T-helper 22 cell (primary cell): ENCODE measurements around the gene CST11.

Source experiments
- DNase-seq: peaks from one replicate; pipeline ENCODE4 v3.0.0-alpha.2; 2020; ENCODE audit warnings: low read depth

CST11 gene

DNA sequence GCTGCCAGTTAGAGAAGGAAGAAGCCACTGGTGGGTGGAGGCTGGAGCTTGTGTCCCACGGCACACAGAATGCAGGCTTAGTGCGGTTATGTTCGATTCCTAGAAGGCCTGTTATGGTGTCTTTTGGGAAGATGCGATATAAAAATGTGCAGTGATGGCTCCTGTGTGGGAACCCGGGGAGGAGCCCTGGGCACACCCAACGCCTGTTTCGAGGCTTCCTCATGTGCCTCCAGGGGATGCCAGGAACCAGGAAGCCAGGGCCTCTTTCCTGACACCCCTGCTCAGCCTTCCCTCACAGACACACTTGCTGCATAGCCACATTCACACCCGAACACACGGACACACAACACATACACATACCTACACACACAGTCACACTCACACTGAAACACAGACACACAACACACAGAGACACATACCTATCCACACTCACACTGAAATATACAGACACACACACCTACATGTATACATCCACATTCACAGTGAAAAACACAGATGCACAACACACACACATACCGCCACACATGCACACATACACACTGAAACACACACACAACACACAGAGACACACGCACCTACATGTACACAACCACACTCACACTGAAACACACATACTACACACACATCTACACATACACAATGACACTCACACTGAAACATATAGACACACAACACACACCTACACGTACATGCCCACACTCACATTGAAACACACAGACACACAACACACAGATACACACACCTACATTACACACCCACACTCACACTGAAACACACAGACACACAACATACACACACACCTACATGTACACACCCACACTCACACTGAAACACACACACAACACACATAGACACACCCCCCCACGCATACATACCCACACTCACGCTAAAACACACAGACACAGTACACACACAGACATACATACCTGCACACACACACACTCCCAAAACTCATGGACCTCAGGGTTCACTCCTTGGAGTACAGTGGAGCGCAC, 1.2 kb upstream of the CST11 start:
- DNase-seq: no peak

DNA sequence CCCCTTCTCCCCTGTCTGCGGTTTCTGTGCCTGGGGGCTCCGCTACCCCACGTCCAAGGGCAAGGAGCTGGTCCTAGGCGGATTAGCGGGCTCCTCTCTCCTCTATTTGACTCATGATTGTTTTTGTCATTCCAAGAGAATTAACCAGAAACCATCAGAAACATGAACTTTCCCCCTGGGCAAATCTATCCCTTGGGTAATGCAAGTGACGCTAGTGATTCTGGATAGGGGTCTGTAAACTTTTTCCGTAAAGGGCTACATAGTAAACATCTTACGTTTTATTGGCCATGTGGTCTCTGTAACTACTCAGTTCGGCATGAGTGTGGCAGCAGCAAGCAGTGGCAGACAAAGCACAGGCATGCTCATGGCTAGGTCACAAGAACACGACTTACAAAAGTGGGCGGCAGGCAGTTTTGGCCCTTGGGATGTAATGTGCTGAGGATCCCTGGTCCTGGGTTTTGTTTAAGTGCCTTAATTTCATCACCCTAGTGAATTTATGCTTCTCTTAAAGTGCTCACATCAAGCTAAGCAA, 654 bp downstream of the CST11 start:
- DNase-seq: no peak

DNA sequence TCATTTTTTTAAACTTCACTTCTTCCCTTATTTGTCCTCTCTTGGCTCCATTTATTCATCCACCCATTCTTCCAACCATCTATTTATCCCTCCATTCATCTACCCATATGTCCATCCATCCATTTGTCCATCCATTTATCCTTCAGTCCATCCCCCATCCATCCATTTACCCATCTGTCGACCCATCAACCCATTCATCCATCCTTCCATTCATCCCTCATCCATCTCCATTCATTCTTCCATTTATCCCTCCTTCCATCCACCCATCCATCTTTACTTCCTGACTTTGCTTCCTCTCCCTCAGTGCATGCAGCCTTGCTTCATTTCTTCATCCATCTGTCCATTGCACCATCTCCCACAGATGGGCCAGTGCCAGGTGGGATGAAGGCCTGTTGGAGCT, 1.8 kb downstream of the CST11 start:
- DNase-seq: no peak

DNA sequence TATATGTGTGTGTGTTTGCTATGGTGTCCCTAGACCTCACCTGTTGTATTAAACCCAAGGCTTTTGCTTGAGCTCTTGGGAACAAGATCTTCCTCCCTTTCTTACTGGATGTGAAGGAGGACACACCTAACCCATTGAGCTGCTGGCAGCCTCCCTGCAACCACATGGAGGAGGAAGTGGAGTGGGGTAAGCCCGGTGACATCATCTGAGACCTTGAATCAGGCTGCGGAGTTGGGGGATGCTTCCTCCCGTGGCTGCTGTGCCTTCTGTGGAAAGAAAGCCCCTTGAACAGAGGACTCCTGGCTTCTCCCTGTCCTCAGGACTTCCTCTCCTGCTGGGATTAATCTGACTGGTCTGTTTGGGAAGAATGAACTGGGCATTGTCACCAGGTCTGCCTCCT, 3.3 kb downstream of the CST11 start:
- DNase-seq: no peak

DNA sequence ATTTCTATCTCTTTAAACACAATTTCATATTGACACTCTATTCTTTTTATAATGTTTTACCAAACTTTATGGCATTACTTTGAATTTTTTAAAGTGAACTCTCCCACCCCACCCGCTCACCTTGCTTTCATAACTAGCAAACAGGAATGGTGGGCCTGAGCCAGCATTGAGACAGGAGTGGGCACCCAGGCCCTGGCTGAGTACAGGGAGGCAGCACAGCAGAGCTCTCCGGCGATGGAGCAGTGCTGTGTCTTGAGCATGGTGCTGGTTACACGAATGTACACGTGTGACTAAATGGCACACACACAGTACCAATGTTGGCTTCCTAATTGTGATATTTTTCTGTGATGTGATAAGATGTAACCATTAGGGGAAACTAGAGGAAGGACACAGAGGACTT, 4.5 kb downstream of the CST11 start:
- DNase-seq: no peak

DNA sequence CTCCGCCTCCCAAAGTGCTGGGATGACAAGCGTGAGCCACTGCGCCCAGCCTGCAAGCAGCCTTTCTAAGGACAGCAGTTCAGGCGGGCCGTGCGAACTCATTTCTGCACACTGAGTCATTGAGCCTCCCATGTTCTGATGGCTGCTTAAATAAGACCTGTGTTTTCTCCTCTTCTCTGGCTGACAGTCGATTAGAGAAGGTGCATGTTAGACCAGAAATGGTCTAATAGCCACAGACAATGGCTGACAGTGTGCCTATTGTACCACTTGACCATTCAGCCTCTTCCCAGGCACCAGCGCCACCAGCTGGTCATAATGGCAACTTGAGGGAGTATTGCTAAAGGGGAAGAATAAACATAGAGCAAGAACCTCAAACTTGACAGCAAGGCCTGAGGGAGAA, 6.2 kb downstream of the CST11 start:
- no peak for DNase-seq

DNA sequence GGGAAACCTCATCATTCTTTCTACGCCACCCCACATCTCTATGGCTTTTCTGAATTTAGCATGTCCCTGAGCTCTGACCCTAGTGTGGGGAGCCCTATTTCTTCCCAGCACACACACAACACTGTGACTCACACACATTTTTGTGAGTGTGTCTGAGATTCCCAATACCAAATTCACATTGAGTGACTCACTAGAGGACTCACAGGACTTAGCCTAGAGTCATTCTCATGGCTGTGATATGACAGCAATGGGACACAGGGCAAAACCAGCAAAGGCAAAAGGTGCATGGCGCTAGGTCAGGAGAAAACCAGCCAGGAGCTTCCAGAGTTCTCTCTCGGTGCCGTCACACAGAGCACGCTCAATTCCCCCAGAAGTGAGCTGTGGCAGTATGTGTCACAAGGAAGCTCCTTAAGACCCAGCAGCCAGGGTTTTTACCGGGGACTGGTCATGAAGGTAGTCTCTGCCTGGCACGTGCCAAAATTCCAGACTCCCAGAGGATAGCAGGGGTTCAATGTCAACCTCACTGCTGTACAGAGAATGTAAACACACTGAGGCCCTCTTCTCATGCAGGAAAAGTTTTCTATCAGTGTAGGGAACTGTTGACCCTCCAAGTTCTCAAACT, 7.0 kb downstream of the CST11 start:
- DNase-seq: no peak

DNA sequence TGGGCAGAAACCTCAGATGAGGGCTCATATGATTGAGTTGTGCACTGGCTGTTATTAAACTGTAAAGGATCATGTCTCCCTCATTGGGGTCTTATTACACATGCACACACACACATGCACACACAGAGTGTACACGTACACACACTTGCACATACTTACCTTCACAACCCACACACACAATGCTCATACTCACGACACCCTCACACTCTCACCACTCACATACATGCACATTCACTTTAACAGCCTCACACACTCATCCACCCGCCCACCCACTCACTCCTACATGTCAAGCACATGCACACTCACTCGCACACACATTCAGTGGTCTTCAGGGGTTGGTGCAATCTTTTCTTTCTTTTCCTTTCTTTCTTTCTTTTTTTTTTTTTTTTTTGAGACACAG, 7.8 kb downstream of the CST11 start:
- no peak for DNase-seq

DNA sequence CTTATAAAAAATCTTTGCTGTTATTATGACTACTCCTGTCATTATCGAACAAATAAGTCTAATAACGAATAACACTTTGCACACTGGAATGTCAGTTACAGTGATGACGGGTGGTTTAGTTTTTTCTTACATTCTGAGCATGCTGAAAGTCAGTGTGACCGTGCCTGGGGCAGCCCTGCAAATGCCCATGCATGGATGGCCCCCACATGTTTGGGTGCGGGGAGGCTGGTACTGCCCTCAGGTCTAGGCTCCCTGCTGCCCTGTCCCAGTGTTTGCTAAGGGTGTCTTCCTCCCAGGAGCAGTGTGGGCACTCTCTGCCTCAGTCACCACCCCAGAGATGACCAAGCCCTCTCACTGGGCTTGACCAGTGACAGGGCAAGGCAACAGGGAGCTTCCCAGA, 10.2 kb downstream of the CST11 start:
- DNase-seq: no peak

DNA sequence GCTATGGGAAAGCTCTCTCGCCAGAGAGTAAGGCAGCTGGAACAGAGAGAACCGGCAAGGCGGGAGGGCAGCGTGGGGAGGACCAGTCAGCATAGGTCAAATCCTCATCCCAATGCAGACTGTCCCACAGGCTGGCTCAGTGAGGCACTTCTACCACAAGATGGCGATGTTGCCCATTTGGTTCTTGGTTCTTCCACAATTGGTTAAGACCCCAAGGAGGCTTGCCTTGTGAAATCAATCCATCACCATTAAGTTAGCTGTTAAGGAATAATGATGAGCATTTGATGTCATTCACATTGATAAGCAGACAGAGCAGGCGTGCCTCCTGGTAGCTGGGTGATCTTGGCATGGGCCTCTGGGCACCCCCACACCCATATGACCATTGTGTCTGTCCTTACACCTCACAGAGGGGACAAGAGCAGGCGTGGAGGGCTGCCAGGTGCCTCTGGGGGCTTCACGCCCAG, 10.8 kb downstream of the CST11 start:
- no peak for DNase-seq

DNA sequence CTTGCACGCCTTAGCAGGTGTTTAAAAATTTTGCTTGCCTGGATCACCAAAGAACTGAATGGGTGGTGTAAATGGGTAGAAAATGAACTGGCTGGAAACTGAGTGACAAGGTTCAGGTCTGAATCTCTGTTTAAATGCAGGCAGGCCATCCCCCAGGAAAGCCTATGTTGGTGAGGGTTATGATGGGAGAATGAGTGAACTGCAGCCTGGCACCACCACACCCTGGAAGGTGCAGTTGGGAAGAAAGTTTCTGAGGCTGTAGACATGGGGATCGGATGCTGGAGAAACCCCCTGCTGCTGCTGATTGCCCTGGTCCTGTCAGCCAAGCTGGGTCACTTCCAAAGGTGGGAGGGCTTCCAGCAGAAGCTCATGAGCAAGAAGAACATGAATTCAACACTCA, 12.7 kb downstream of the CST11 start:
- no peak for DNase-seq

DNA sequence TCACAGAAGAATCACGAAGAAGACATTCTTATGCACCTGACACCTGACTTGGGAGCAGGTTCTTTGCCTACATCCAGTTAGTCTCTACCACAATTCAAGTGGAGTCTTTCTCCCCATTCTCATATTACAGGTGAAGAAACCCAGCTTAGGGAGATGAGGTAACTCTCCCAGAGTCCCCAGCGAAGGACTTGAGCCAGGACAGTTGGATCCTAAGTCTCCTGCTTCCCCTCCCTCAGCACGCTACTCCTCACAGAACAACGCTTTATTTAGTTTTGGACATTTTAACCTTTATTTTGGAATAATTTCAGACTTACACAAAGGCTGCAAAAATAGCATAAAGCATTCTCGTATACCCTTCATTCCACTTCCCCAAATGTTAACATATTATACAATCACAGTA, 14.0 kb downstream of the CST11 start:
- no peak for DNase-seq

DNA sequence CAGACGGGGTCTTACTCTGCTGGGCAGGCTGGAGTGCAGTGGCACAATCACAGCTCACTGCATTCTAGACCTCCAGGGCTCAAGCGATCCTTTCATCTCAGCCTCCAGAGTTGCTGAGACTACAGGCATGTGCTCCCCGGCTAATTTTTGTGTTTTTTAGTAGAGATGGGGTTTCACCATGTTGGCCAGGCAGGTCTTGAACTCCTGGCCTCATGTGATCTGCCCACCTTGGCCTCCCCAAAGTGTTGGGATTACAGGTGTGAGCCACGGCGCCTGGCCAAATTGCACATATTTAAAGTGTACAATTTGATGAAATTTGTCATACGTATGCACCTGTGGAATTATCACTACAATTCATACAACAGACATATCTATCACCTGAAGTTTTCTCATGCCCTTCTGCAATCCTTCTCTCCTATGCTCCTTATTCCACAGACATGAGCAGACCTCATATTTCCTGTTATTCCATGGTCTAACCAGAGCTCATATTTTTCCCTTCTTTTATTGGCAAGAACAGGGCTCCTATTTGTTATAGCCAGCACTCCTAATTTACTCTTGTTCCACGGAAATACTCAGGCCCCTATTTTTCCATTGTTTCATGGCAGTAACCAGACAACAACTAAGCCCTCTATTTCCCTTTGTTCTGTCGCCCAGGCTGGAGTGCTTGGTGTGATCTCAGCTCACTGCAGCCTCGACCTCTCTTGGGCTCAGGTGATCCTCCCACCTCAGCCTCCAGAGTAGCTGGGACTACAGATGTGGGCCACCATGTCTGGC, 15.4 kb downstream of the CST11 start:
- no peak for DNase-seq

DNA sequence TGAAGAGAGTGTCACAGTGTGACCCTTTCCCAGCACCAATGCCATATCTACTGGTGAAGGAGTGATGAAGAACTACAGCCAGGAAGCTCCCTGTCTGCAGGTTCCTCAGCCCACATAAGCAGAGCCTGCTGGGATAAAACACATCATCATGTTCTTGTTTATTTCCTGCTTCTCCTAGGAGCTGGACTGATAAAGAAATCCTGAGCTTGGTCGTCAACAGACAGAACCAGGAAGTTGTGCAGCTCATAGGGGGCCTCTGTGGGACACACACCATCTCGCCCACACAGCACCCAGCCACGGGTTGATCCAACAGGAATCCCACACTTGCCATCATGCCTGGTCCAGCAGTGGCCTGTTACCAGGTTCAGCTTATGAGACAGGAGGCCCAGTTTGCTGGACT, 16.0 kb downstream of the CST11 start:
- no peak for DNase-seq

DNA sequence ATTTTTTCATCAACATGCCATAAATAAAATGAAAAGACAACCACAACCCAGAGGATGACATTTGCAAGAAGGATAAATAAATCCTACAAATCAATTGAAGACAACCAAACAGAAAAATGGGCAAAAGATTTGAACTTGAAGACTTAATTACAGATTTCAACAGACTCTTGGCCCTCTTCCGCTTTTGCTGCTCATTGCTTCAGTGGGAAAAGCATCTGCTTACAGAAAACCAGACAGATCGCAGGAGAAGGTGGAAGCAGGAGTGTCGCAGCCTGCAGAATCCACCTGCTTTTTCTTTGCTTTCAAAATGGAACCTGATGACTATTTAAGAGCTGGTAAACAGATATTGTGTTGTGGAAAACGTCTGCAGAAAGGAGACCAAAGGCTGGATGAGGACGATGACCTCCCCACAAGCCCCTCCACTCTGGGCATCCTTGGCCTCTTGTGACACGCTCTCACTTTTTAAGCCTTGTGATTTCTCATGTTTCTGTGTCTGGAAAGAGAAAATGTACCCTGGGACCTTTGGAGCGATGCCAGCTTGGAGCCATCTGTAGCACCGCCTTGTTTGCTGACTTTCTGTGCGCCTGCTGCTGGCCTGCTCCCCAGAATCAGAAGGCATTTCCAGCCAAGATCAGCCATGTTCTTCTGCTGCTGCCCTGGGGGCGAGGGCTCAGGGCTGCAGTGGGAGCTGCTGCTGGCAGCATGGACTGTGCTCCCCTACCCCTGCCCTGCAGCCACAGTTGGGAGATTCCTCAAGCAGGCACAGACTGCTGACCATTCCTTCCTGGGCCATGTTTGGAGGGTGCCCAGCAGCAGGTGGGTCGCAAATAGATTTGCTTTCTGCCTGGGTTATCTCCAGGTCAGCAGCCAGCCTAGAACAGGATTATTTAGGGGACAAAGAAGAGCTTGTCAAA, 16.8 kb downstream of the CST11 start:
- no peak for DNase-seq

DNA sequence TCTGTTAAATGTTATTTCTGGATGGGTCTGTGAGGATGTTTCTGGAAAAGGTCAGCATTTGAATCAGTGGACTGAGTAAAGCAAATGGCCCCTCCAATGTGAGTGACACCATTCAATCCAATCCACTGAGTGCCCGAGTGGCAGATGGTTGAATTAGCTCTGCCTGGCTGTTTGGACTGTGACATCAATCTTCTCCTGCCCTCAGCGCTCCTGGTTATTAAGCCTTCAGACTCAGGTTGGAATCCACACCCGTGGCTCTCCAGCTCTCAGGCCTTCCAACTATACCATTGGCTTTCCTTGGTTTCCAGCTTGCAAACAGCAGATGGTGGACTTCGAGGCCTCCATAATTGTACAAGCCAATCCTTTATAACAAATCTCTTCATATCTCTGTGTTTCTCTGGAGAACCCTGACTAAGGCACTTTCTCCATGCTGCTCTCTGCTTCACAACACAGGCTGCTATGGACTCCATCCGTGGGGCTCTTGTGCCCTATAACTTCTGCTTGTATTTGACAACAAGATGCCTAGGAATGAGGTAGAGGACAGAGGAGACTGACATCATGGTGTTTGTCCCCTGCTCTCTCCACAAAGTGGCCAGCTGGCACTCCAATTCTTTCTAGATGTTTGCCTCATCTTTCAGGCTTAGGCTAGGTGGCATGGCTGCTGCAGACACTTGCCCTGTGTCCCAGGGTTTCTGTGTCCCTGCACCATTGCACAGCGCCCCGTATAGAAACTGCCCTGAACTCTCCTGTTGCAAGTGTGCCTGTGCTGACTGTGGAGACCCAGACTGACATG, 18.0 kb downstream of the CST11 start:
- DNase-seq: no peak

DNA sequence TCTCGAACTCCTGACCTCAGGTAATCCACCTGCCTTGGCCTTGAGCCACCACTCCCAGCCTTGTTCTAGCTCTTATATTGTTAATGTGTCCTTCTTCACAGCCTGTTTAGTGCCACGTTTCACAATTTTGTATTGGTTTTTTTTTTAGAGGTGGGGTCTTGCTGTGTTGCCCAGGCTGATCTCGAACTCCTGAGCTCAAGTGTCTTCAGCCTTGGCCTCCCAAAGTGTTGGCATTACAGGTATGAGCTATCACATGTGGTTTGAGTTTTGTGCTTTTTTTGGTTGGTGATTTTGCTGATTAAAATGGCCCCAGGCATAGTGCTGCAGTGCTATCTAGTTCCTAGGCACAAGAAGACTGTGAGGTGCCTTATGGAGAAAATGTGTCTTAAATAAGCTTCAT, 19.0 kb downstream of the CST11 start:
- no peak for DNase-seq

DNA sequence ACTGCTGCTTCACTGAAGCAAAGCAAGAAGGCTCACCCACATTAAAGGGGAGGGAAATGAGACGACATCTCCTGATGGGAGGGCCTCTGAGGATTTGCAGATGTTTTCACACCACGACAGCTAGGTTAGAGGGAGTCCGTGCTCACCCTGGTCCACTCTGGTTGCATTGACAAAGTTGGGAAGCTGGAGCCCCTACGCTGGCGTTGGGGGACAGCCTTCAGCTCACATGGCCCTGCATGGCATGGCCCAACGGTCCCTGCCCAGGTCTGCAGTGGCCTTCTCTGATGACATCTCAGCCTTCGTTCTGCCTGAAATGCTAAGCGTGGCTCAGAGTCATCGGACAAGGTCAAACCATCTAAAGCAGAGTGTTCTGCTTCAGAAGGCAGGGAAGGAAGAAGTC, 27.5 kb downstream of the CST11 start:
- no peak for DNase-seq

DNA sequence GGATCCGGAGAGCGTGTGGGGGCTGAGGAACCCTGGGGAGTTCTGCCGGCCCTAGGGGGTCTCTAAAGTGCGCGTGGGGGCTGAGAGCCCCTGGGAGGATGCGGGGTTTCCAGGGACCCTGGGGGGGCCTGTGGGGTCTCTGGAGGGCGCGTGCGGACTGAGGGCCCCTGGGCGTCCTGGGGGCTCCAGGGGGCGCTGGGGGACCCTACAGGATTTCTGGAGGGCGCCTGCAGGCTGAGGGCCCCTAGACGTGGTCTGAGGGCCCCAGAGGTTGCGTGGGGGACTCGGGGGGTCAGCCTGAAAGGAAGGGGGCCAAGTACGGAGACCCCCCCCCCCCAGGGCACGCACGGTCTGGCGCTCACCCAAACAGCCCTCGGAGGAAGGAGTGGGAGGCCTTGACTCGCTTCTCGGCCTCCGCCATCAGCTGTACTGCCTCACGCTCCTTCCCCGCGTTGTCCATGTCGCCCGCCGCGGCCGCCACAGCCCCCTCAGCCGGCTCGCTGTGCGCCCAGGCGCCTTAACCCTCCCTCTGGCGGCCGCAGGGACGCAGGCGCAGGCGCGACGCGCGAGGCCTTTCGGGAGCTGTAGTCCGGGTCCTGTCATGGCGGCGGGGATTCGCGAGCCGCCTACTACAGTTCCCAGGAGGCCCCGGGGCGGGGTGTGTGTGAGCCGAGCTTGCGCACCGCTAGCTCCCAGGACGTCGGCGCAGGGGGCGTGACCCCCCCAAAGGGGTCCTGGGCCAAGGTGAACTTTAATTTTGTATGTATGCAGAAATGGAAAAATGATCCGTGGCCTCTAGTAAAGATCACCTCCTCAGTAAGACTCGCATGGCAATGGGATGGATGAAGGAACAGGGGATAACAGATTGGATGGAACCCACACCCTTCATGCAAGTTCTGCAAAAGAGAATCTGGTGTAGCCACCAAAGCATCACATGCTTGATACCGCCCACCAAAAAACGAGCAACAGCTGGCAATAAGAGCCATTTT, 31.4 kb downstream of the CST11 start, which contains the start of gene NAPB:
Gene NAPB (minus strand): TSS at position 546 of the 989 bp plus-strand sequence. CDS start 86 bp downstream, at position 460.
- peak; percentile 87 for DNase-seq
